ENCODE results near the gene H6PD.
A peak's percentile ranks its signal among the peaks of the same experiment; 100 is the strongest.

H6PD gene

DNA sequence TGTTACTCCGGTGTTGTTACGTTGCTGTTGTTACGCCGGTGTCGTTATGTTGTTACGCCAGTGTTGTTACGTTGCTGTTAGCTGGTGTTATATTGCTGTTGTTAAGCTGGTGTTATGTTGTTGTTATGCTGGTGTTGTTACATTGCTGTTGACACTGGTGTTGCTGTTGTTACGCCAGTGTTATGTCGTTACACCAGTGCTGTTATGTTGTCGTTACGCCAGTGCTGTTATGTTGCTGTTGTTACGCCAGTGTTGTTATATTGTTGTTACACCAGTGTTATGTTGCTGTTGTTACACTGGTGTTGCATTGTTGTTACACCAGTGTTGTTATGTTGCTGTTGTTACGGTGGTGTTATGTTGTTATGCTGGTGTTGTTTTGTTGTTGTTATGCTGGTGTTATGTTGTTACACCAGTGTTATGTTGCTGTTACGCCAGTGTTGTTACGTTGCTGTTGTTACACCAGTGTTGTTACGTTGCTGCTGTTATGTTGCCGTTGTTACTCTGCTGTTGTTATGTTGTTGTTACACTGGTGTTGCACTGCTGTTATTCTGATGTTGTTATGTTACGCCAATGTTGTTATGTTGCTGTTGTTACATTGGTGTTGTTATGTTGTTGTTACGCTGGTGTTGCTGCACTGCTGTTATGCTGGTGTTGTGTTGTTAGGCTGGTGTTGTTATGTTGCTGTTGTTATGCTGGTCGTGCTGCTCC is 25.6 kb downstream of the H6PD start:
- no peak for DNase-seq

DNA sequence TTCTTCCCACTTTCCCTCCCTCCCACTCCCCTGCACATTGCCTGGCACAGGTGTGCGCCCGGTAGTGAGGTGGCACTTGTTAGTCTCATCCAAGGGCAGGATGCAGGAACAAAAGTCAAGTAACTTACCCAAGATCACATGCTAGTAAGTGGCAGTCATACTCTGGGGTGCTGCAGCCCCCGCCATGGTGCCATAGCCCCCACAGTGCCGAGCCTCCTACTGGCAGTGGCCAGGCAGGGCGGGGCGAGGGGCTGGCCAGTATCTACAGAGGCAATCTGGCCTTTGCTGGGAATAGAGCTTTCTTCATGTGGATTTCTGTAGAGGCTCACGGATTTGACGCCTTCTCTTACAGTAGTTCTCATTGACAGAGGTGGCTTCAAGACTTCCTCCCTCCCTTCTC is 26.9 kb downstream of the H6PD start:
- DNase-seq, result no peak

DNA sequence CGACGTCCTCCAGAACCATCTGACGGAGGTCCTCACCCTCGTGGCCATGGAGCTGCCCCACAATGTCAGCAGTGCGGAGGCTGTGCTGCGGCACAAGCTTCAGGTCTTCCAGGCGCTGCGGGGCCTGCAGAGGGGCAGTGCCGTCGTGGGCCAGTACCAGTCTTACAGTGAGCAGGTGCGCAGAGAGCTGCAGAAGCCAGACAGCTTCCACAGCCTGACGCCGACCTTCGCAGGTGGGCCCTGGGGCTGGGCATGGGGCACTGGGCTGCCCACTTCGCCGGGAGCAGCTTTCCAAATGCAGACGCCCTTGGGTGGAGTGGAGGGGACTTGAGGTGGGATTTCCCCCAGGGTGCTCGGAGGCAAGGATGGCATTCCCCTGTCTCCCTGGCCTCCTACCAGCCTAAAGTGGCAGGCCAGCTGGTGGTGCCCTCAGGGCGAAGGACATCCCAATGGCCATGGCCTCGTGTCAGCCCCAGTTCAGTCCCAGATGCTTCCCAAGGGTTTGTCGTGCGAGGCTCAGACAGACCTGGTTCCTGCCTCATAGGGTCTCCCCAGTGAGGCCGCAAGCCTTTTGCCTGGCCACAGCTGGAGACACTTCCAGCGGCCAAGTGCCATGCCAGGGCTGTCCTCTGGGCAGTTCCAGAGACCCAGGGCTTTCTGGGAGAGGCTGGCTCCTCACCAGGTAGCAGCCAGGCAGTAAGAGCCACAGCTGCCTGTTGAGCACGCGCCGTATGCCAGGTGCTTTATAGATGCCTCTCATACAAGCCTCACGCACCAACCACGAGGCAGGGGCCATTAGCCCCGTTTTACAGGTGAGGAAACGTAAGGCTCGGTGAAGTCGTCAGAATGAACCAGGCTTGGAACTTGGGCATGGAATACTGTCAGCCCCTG is 27.8 kb downstream of the H6PD start:
- no peak for DNase-seq

DNA sequence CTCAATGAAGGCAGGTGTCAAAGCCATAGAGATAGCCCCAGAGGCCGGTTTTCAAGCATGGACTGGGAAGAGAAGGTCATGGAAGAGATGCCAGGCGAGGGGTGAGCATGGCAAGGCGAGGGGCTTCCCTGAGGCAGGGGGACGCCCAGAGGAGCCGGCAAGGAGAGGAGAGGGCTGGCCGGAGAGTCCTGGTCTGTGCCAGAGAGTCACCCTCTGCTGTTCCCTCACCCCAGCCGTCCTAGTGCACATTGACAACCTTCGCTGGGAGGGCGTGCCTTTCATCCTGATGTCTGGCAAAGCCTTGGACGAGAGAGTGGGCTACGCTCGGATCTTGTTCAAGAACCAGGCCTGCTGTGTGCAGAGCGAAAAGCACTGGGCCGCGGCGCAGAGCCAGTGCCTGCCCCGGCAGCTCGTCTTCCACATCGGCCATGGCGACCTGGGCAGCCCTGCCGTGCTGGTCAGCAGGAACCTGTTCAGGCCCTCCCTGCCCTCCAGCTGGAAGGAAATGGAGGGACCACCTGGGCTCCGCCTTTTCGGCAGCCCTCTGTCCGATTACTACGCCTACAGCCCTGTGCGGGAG is 28.8 kb downstream of the H6PD start:
- no peak for DNase-seq

DNA sequence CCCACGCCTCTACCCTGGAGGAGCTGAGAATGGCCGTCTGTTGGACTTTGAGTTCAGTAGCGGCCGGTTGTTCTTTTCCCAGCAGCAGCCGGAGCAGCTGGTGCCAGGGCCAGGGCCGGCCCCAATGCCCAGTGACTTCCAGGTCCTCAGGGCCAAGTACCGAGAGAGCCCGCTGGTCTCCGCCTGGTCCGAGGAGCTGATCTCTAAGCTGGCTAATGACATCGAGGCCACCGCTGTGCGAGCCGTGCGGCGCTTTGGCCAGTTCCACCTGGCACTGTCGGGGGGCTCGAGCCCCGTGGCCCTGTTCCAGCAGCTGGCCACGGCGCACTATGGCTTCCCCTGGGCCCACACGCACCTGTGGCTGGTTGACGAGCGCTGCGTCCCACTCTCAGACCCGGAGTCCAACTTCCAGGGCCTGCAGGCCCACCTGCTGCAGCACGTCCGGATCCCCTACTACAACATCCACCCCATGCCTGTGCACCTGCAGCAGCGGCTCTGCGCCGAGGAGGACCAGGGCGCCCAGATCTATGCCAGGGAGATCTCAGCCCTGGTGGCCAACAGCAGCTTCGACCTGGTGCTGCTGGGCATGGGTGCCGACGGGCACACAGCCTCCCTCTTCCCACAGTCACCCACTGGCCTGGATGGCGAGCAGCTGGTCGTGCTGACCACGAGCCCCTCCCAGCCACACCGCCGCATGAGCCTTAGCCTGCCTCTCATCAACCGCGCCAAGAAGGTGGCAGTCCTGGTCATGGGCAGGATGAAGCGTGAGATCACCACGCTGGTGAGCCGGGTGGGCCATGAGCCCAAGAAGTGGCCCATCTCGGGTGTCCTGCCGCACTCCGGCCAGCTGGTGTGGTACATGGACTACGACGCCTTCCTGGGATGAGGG is 29.7 kb downstream of the H6PD start:
- DNase-seq, result no peak

DNA sequence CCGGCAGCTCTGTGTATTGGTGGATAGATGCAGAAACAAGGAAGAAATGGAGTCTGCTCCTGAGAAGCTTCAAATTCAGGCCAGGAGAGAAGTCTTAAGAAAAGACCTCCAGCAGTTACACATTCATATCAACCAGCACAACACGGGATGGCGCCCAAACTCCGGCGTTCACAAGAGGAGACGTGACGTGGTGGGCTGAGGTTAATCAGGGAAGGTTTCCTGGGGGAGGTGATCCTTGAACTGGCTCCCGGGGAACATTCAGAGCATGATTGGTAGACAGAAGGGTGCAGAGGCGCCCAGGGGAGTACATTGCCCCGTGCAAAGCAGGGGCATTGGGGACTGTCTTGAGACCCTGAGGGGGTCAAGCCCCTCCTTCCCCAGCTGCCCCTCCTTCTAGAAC is 30.5 kb downstream of the H6PD start:
- DNase-seq, result no peak

DNA sequence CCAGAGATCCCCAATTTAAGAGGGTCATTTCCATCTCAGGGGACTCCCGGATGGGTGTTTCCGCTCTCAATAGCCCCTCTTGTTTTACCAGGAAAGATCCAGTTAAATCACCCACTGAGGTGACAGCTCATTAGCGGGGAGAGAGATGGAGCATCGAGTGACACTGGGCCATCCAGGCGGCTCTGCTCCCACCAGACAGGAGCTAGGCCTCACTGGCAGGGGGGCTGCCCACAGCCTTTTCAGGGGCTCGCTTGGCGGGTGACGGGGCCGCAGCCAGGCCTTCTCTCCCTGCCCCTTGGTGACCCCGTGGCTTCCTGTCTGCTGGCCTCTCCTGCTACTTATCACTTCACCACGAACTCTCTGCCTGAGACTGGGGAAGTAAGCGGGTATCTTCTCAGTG is 31.4 kb downstream of the H6PD start:
- no peak for DNase-seq

DNA sequence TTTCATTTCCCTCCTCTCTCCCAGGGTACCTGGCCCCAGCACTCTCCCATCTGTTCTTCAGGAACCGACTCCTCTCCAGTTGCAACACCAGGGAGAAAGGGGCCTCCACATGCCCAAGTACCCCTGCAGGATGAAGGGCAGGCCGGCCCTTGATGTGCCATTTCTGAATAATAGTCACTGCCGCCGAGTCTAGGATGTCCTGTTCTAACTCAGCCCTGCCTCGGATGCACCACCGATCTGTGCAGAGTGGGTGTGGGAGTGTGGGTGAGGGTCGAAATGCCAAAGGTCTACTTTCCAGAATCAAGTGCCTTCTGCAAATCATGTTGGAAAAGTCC is 32.7 kb downstream of the H6PD start:
- no peak for DNase-seq

DNA sequence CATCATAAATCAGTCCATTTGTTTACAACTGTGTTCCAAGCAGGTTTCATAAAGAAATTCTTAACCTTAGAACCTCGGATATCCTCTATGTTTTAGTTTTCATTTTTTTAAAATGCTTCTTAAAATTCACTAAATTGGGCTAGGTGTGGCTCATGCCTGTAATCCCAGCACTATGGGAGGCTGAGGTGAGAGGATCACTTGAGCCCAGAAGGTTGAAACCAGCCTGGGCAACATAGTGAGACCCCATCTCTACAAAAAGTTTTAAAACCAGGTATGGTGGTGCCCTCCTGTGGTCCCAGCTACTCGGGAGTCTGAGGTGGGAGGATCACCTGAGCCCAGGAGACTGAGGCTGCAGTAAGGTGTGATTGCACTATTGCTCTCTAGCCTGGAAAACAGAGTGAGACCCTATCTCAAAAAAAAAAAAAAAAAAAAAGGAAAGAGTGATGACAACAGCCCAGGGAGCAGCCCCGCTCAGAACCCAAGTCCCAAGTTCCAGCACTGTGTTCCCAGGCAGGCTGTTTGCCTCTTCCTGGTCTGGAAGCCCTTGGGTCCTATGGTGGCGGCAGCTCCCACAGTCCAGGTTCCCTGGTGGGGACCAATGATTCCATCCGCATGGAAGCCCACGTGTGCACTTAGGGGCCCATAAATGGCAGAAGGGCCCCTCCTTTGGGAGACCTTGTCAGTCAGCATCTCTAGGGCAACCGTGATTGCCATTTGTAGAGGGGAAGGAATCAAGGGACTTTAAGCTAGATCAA is 33.4 kb downstream of the H6PD start:
- DNase-seq, result no peak

DNA sequence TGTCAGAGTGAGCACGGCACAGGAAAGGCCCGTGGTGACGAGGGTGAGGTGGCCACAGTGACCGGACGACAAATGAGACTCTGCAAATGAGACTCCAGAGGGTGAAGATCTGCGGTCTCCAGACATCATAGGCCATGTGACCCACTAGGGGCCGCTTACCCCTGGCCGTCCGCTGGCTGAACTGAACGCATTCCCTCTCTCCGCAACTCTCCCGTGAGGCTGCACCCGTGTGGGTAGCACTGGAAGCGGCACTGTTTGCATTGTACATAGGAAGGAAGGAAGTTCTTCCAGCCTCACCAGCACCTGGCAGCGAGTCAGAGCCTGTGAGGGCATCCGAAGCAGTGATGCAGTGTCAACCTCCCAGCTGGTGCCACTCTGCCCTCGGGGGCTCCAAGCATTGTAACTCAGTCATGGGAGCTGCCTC is 34.5 kb downstream of the H6PD start:
- no peak for DNase-seq

DNA sequence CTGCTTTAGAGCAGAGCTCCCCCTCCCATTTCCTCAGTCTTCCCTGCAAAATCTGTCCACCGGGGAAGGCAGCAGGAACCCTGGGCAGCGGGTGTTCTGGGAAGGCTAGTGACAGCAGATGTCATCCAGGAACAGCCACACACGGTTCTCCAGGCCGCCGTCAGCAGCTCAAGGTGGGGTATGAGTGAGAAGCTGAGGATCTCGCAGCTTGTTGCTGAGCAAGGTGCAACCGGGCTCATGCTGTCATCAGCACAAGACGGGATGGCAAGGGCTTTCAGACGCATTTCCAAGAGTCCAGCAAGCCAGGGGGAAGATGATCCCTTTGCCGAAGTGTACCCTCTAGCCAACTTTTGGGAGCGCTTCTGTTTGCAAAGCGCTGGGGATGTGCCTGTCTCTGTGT is 35.1 kb downstream of the H6PD start:
- no peak for DNase-seq

DNA sequence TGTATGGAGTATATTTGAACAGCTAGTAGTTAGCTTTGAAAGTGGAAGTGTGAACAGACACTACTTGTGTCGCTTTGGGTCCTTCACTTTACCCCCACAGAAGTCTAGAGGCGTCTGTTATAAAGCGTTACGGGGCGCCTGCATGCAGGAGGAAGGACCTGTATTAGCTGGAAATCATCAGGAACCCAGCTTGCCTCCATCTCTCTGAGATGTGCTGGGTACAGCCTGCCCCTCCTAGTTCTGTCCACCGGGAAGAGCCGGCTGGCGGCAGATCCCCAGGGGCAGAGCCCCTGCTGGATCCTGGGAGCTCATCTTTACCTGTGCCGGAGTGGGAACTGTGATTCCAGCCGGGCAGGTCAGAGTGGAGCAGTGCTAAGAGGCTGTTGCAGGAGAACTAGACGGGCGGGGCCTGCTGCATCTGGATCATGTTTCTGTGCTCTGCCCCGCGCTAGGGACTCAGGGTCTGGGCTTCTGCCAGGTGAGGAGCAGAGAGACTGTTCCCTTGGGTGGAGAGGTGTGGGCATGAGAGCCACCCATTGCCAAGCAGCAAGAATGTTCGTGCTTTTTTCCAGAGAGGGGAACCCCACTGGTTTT is 35.8 kb downstream of the H6PD start:
- no peak for DNase-seq

DNA sequence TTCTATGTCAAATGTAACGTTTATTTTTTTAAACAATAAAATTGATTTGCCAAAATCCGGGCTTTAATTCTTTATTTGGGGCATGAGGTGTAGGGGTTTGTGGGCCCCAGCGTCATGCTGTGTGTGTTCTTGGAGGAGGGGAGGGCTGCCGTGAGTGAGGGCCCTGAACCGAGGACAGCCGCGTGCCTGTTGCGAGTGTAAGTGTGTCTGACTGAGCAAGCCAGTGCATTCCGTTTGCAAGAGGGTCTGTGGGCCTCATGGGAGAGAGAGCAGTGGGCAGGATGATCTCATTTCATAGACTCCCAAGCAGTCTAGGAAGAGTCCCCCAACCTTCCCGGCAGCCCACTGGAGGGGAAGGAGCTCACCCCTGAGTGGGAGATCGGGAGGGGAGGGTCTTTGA is 36.7 kb downstream of the H6PD start:
- no peak for DNase-seq

DNA sequence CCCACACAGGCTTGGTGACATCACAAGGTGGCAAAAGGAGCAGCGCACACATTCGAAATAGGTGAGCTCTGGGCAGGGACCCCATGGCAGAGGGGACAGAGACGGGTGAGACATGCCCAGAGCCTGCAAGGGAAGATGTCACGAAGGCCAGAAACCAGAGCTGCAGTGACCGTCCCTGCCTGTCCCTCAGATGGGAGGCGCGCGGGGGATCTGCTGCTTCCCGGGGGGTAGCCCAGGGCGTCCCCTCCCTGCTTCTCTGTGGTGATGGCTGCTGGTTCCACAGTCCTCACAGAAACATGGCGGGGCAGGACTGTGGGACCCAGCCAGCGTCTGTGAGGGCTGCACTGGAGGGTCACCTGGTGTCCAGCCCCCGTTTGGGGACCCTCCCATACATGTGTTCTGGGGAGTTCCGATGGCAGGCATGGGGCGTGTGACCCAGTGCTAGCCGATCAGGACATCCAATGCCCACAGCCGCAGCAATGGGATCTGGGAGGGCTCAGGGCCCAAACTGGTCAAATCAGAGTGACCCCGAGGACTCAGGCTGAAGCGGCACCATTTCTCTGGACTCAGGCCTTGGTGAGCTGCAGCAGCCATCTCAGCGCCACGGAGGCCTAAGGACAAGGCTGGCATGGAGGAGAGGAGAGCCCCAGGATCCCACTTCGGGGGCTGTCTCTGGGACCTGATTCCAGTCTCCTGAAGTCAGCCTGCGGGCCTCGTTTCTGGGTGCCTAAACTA is 37.5 kb downstream of the H6PD start:
- DNase-seq, result no peak

DNA sequence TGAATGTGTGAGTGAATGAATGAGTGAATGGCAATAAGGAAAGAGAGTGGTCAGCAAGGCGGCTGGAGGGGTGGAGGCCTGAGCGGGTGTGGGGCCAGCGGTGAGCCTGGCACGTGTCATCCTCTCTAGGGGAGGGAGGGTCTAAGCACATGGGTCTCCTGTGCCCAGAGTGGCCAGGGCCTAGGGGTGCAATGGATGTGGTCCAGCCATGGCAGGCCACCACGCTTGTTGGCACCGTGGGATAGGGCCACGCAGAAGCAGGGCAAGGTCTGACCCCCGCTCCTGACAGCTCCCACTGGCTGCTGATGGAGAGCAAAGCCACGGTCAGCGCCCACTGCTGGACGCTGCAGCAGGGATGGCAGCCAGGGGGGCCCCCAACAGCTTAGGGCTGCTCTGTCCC is 38.6 kb downstream of the H6PD start:
- DNase-seq, result no peak

DNA sequence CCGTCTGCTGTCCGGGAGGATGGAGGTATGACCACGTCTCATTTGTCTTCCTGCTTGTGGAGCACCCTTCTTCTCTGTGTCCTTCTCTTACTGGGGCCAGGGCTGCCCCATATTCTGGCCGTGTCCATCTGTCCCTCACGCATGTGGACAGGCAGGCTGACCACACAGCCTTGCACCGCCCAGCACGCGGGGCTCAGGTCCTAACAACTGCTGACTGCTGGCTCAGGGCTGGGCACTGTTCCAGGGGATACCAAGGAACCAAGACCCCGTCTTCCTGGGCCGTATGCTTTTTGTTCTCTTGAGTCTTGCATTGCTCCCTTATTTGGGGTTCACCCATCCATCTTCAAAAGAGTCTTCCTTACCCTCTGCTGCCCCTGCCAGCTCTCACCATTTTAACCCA is 40.6 kb downstream of the H6PD start:
- no peak for DNase-seq

DNA sequence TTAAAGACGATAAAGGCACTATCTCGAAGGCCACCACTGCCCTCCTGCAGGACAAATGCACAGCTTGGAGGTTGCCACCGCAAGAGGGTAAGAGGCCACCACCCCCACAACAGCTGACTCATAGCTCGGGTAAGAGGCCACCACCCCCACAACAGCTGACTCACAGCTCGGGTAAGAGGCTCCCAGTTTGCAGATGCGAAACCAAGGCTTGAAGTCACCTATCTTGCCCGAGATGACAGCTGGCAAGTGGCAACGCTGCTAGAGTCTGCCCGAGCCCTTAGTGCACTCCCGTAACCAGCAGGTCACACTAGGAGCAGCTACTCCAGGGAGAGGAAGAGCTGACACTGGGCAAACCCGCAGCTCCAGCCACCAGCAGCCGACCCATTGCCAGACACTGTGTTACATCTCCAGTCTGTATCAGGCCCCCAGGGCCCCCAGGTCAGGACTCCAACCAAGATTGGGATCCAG is 41.0 kb downstream of the H6PD start:
- peak; percentile 60 to 65 for DNase-seq

DNA sequence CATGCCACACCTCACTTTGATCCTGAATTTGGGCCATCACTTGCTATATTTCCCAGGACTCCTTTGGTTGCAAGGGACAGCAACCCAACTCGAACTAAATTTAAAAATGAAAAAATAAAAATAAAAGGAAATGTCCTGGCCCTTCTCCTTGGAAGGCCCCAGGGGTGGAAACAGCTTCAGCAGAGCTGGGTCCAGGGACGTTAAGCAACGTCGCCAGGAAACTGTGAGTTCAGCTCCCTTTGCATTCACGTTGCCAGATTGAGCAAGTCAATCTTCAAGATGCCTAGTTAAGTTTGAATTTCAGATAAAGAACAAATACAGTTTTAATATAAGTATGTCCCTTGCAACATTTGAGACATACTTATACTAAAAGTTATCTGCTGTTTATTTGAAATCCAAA is 43.5 kb downstream of the H6PD start:
- no peak for DNase-seq

DNA sequence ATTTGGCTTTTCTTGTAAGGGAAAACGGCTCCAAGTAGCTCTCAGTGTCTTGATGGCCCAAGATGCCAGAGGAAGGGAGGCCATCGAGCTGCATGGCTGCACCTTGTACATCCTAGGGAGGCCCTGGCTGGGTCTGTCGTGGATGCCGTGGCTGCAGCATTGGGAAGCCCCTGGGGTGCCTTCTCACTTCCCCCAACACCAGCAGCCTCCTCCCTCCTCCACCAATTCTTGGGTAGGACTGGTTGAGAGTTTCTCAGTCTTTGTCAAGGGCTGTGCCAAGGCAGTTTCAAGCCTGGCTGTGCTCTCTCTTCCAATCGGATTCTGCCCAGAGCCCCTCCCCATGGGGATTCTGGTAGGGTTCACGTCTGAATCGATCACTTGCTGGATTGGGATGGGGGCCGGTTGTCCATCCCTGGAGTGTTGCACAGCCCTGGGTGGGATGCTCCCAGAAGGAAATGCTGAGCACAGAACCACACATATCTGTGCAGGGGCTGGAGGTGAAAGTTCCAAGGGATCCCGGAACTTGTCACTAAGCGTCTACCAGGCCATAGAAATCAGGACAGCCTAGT is 44.1 kb downstream of the H6PD start:
- no peak for DNase-seq

DNA sequence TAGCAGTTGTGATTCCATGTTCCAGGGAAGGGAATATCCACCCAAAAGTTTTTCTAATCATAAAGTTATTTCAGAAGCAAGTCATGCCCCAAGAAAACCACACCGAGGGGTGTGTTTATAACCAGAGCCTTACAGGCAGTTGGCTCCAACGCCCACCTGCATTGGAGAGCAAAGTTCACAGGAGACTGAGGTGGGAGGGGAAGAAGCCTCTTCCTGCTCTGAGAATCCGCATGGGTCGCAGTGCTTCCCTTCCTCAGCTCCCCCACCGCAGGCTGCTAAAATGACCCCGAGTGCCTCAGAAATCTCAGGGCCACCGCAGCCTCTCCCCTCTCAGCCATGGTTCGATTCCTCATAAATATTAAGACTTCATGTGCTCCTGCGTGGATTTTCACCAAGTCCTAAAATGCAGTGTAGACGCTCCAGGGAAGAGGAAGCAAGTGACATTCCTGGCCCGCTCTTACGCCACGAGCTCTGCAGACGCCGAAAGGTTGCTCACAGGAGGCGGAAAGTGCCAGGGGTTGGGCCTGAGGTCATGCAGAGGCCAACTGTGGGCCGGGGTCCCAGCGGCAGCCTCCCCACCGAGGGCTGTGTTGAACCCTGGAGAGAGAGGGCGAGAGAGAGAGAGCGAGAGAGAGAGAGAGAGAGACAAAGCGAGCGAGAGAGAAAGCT is 44.7 kb downstream of the H6PD start:
- DNase-seq, result no peak
